Kidney epithelial cell (primary cell): Measurements from ENCODE around the gene KIAA1755. TPM values are rescaled to one million over a fixed set of nuclear protein-coding genes. Genes with fewer than 3 reads are reported as not detected.

Experiments
- DNase-seq: peaks from one replicate; pipeline ENCODE4 v3.0.0-alpha.2; 2010; ENCODE audit warnings: low read depth
- H3K27me3 ChIP-seq: 2 replicates; pipeline ENCODE4 v1.6.0; 2011; ENCODE audit warnings: low read length; ENCODE audit not compliant: control insufficient read depth, insufficient read depth
- H3K36me3 ChIP-seq: 2 replicates; pipeline ENCODE4 v1.5.1; 2011; ENCODE audit warnings: low read length; ENCODE audit not compliant: control insufficient read depth, insufficient read depth
- H3K4me3 ChIP-seq: 2 replicates; pipeline ENCODE4 v1.5.1; 2011; ENCODE audit warnings: low read depth, mild to moderate bottlenecking, control low read depth, low read length
- CTCF ChIP-seq: IDR thresholded peaks from 2 replicates; pipeline ENCODE4 v1.5.1; 2011; ENCODE audit warnings: mild to moderate bottlenecking, moderate library complexity, low read length, control low read depth, inconsistent platforms; ENCODE audit not compliant: insufficient read depth, poor library complexity, severe bottlenecking
- total RNA-seq: library from RNA; depleted of rRNA; stranded (reverse); fragments of >200 nt; gene quantifications from 2 replicates; pipeline ENCODE4 v1.2.3, GENCODE V29; 2015

The KIAA1755 gene
- total RNA-seq, 1 donor from 2014 or later: 1.4 TPM

- H3K27me3 ChIP-seq: no peaks in the 10 kb centered on the region
- no peak for DNase-seq
- no peak overlapping the region for H3K4me3 ChIP-seq
- no peaks in the 10 kb centered on the region for H3K36me3 ChIP-seq
- no peak for TF ChIP-seq CTCF
Measured at GRCh38 chr20:38199501-38200390, 60.8 kb downstream of the KIAA1755 start.

- H3K27me3 ChIP-seq: no peaks in the 10 kb centered on the region
- DNase-seq: no peak
- no peaks in the 10 kb centered on the region for H3K36me3 ChIP-seq
- H3K4me3 ChIP-seq: no peak overlapping the region
- no peak for TF ChIP-seq CTCF
Measured at GRCh38 chr20:38198238-38198861, 62.2 kb downstream of the KIAA1755 start.

GRCh38 chr20:38197619-38198018 is 62.9 kb downstream of the KIAA1755 start:
- Histone ChIP-seq H3K4me3 (no peak overlapping the region), H3K36me3 (no peaks in the 10 kb centered on the region)

GRCh38 chr20:38197217-38197616 is 63.3 kb downstream of the KIAA1755 start:
- no peak for TF ChIP-seq CTCF

More at GRCh38 chr20:38197619-38198018, 62.9 kb downstream of the KIAA1755 start:
- H3K27me3 ChIP-seq: no peaks in the 10 kb centered on the region
- TF ChIP-seq CTCF: no peak
- DNase-seq: no peak

GRCh38 chr20:38196592-38196991 is 63.9 kb downstream of the KIAA1755 start:
- H3K4me3 ChIP-seq: no peak overlapping the region
- H3K36me3 ChIP-seq: no peaks in the 10 kb centered on the region
- no peak for DNase-seq
- H3K27me3 ChIP-seq: no peaks in the 10 kb centered on the region
- TF ChIP-seq CTCF: no peak

More at GRCh38 chr20:38197217-38197616, 63.3 kb downstream of the KIAA1755 start:
- no peak for DNase-seq
- Histone ChIP-seq H3K27me3 (no peaks in the 10 kb centered on the region), H3K36me3 (no peaks in the 10 kb centered on the region), H3K4me3 (no peak overlapping the region)
